Measurements from ENCODE around the gene RGL2. TPM values are rescaled to one million over a fixed set of nuclear protein-coding genes. Genes with fewer than 3 reads are reported as not detected.

Gene RGL2
- total RNA-seq, 2 experiments from 2014 or later = 27.2 to 67.6 TPM

- Histone ChIP-seq H4K20me1 (ENCODE audit: insufficient read depth, low read length) (no peaks in the 10 kb centered on the region), H3K4me1 (ENCODE audit: insufficient read depth, low read length, poor library complexity, severe bottlenecking) (peaks cover 18% of the 10 kb centered on the region), H3K4me2 (ENCODE audit: low read length) (no peak overlapping the region), H2AFZ (ENCODE audit: low read length) (no peak overlapping the region), H3K4me3 (ENCODE audit: low read depth, low read length, poor library complexity, severe bottlenecking) (no peak overlapping the region), H3K9me2 (ENCODE audit: insufficient read depth, low read length) (no peaks in the 10 kb centered on the region), H3K36me3 (ENCODE audit: insufficient read depth, low read length) (no peaks in the 10 kb centered on the region), H3K27ac (ENCODE audit: low read depth, low read length, poor library complexity, severe bottlenecking) (no peak overlapping the region), H3K79me2 (ENCODE audit: insufficient read depth, low read depth, low read length) (no peaks in the 10 kb centered on the region), H3K9me3 (ENCODE audit: low read length) (no peaks in the 10 kb centered on the region)
- POLR2A ChIA-PET = interaction anchor here (0.6 to 0.7 kb wide), 2 partner anchors 16 to 267 kb away, joined by 3 to 7 read pairs; partner anchors contain the start of gene ZBTB22
- no peak for DNase-seq (ENCODE audit: low spot score)
- intact Hi-C loops (cut with micrococcal nuclease; ENCODE audit: unreplicated experiment) = no loop called here
- BruUV-seq (replicated peaks) = no TSS peak
- no peak for TF ChIP-seq EZH2phosphoT487 (IDR thresholded peaks at IDR 0.05; ENCODE audit: borderline replicate concordance, low read depth, low read length)
- CTCF ChIA-PET (ENCODE audit: unreplicated experiment) = interaction anchor here (0.5 kb wide), 1 partner anchor 11 kb away, joined by 4 read pairs; no protein-coding TSS in a partner anchor
Measured at GRCh38 chr6:33333666-33334065, 34.9 kb upstream of the RGL2 start.

GRCh38 chr6:33330736-33331135 is 32.0 kb upstream of the RGL2 start:
- ChIA-PET CTCF (ENCODE audit: unreplicated experiment) (no interaction called here), POLR2A (interaction anchor here (0.6 kb wide), 1 partner anchor 39 kb away, joined by 3 read pairs; no protein-coding TSS in a partner anchor)
- Histone ChIP-seq H3K4me2 (ENCODE audit: low read length) (no peak overlapping the region), H3K4me1 (ENCODE audit: insufficient read depth, low read length, poor library complexity, severe bottlenecking) (peaks cover 23% of the 10 kb centered on the region), H3K36me3 (ENCODE audit: insufficient read depth, low read length) (no peaks in the 10 kb centered on the region), H3K79me2 (ENCODE audit: insufficient read depth, low read depth, low read length) (no peaks in the 10 kb centered on the region), H3K9me3 (ENCODE audit: low read length) (no peaks in the 10 kb centered on the region), H3K27ac (ENCODE audit: low read depth, low read length, poor library complexity, severe bottlenecking) (no peak overlapping the region), H3K4me3 (ENCODE audit: low read depth, low read length, poor library complexity, severe bottlenecking) (no peak overlapping the region), H3K9me2 (ENCODE audit: insufficient read depth, low read length) (no peaks in the 10 kb centered on the region), H4K20me1 (ENCODE audit: insufficient read depth, low read length) (no peaks in the 10 kb centered on the region), H2AFZ (ENCODE audit: low read length) (no peak overlapping the region)
- no TSS peak for BruUV-seq (replicated peaks)
- TF ChIP-seq EZH2phosphoT487 (IDR thresholded peaks at IDR 0.05; ENCODE audit: borderline replicate concordance, low read depth, low read length) (no peak), CTCF (conservative IDR thresholded peaks at IDR 0.05; ENCODE audit: low read length) (no peak)
- intact Hi-C loops (cut with micrococcal nuclease; ENCODE audit: unreplicated experiment) = no loop called here
- no peak for DNase-seq (ENCODE audit: low spot score)

- BruUV-seq (replicated peaks) = no TSS peak
- H4K20me1 ChIP-seq (ENCODE audit: insufficient read depth, low read length) = no peaks in the 10 kb centered on the region
- TF ChIP-seq EZH2phosphoT487 (IDR thresholded peaks at IDR 0.05; ENCODE audit: borderline replicate concordance, low read depth, low read length) (no peak), CTCF (conservative IDR thresholded peaks at IDR 0.05; ENCODE audit: low read length) (no peak)
- no peaks in the 10 kb centered on the region for H3K36me3 ChIP-seq (ENCODE audit: insufficient read depth, low read length)
- no peak overlapping the region for H3K4me2 ChIP-seq (ENCODE audit: low read length)
- H2AFZ ChIP-seq (ENCODE audit: low read length) = no peak overlapping the region
- no peak overlapping the region for H3K4me3 ChIP-seq (ENCODE audit: low read depth, low read length, poor library complexity, severe bottlenecking)
- peaks cover 34% of the 10 kb centered on the region for H3K4me1 ChIP-seq (ENCODE audit: insufficient read depth, low read length, poor library complexity, severe bottlenecking)
- no peak overlapping the region for H3K27ac ChIP-seq (ENCODE audit: low read depth, low read length, poor library complexity, severe bottlenecking)
- H3K79me2 ChIP-seq (ENCODE audit: insufficient read depth, low read depth, low read length) = no peaks in the 10 kb centered on the region
- no peaks in the 10 kb centered on the region for H3K9me3 ChIP-seq (ENCODE audit: low read length)
- ChIA-PET POLR2A (interaction anchor here (0.6 to 1.2 kb wide), 2 partner anchors 11 to 278 kb away, joined by 4 read pairs; partner anchors contain the start of gene ZBTB22), CTCF (ENCODE audit: unreplicated experiment) (no interaction called here)
- no peaks in the 10 kb centered on the region for H3K9me2 ChIP-seq (ENCODE audit: insufficient read depth, low read length)
- DNase-seq (ENCODE audit: low spot score) = no peak
- intact Hi-C loops (cut with micrococcal nuclease; ENCODE audit: unreplicated experiment) = no loop called here
Measured at GRCh38 chr6:33329058-33329457, 30.3 kb upstream of the RGL2 start.

All from OCI-LY7 (cell line).